HL-60/S4 treated with retinoic acid at 250 ng/mL for 4 days and 3 days (cell line): ENCODE measurements around the gene ERFL.
"Not testable (repeated sequence)": the region's sequence is repeated elsewhere in the genome, so short reads cannot be mapped to it uniquely, and the experiment has no call there.

Experiments used
- in situ Hi-C: fragments of 300-500 bp; cut with MboI; formaldehyde crosslinking; loops from 2 replicates; pipeline ENCODE4 v1.7.0; 2022; ENCODE audit warnings: low sequenced_read_pairs

ERFL gene

GRCh38 chr19:41944336-41944735 lies 16.1 kb upstream of the ERFL start:
- in situ Hi-C loops, result no loop called here

GRCh38 chr19:41941410-41942202 lies 13.4 kb upstream of the ERFL start:
- in situ Hi-C loops, result no loop called here

- in situ Hi-C loops, result no loop called here
Observed at GRCh38 chr19:41940731-41941409, 12.6 kb upstream of the ERFL start.

GRCh38 chr19:41939861-41940730 lies 11.8 kb upstream of the ERFL start:
- in situ Hi-C loops, result no loop called here

GRCh38 chr19:41939209-41939608 lies 11.0 kb upstream of the ERFL start:
- in situ Hi-C loops, result not testable (repeated sequence)

- in situ Hi-C loops, result no loop called here
Observed at GRCh38 chr19:41937525-41938468, 9.5 kb upstream of the ERFL start.

- in situ Hi-C loops, result no loop called here
Observed at GRCh38 chr19:41936961-41937360, 8.7 kb upstream of the ERFL start.

- in situ Hi-C loops, result no loop called here
Observed at GRCh38 chr19:41936416-41936850, 8.2 kb upstream of the ERFL start.

- in situ Hi-C loops, result no loop called here
Observed at GRCh38 chr19:41935760-41936415, 7.6 kb upstream of the ERFL start.

- in situ Hi-C loops, result no loop called here
Observed at GRCh38 chr19:41934849-41935374, 6.7 kb upstream of the ERFL start.

- in situ Hi-C loops, result no loop called here
Observed at GRCh38 chr19:41933693-41934426, 5.6 kb upstream of the ERFL start.

- in situ Hi-C loops, result no loop called here
Observed at GRCh38 chr19:41932720-41933332, 4.6 kb upstream of the ERFL start.

- in situ Hi-C loops, result no loop called here
Observed at GRCh38 chr19:41932259-41932719, 4.0 kb upstream of the ERFL start.

- in situ Hi-C loops, result no loop called here
Observed at GRCh38 chr19:41930926-41931592, 2.8 kb upstream of the ERFL start.

- in situ Hi-C loops, result no loop called here
Observed at GRCh38 chr19:41930322-41930722, 2.1 kb upstream of the ERFL start.

- in situ Hi-C loops, result no loop called here
Observed at GRCh38 chr19:41929536-41930071, 1.4 kb upstream of the ERFL start.

GRCh38 chr19:41928754-41929535 lies 696 bp upstream of the ERFL start:
- in situ Hi-C loops, result no loop called here
